Calu3 (cell line): Measurements from ENCODE around the gene OTX2. TPM values are rescaled to one million over a fixed set of nuclear protein-coding genes. Genes with fewer than 3 reads are reported as not detected.

ENCODE experiments used
- BruUV-seq: library from RNA; stranded (reverse); fragments of 400-500 nt; replicated peaks from 2 replicates; lab custom pipeline; 2021; lab: Mats Ljungman, UMichigan
- CTCF ChIA-PET: fragments of 300-600 bp; sonication (Branson Sonifier 250); formaldehyde crosslinking; loops from one replicate; lab custom pipeline; 2022; ENCODE audit warnings: antibody characterized with exemption; lab: Charles Lee
- DNase-seq: peaks from one replicate; pipeline ENCODE4 v3.0.0; 2022
- H3K27ac Mint-ChIP-seq: one replicate; pipeline ENCODE4 v1.8.0; 2022; ENCODE audit warnings: mixed read lengths; ENCODE audit not compliant: unreplicated experiment
- H3K27me3 Mint-ChIP-seq: one replicate; pipeline ENCODE4 v1.8.0; 2022; ENCODE audit warnings: mixed read lengths; ENCODE audit not compliant: unreplicated experiment
- H3K36me3 Mint-ChIP-seq: one replicate; pipeline ENCODE4 v1.8.0; 2022; ENCODE audit warnings: mild to moderate bottlenecking, moderate library complexity, mixed read lengths; ENCODE audit not compliant: insufficient read depth, unreplicated experiment
- H3K4me1 Mint-ChIP-seq: one replicate; pipeline ENCODE4 v1.8.0; 2022; ENCODE audit warnings: mild to moderate bottlenecking, low read depth, mixed read lengths; ENCODE audit not compliant: unreplicated experiment
- H3K4me3 Mint-ChIP-seq: one replicate; pipeline ENCODE4 v1.8.0; 2022; ENCODE audit warnings: mild to moderate bottlenecking, low read depth, moderate library complexity, mixed read lengths; ENCODE audit not compliant: unreplicated experiment
- H3K9me3 Mint-ChIP-seq: one replicate; pipeline ENCODE4 v1.8.0; 2022; ENCODE audit warnings: low read depth, mixed read lengths; ENCODE audit not compliant: unreplicated experiment
- CTCF ChIP-seq: fragments of 200-600 bp; IDR thresholded peaks from one replicate; pipeline ENCODE4 v1.8.0; 2022; ENCODE audit warnings: antibody characterized with exemption; ENCODE audit not compliant: unreplicated experiment
- intact Hi-C: fragments of 100-400 bp; cut with micrococcal nuclease; formaldehyde crosslinking; loops from one replicate; pipeline ENCODE4 v1.10.0; 2022; ENCODE audit not compliant: unreplicated experiment
- total RNA-seq: library from RNA; stranded (reverse); gene quantifications from 2 replicates; pipeline ENCODE4 v1.2.3, GENCODE V29; 2022

Gene OTX2
- total RNA-seq, 1 experiment from 2014 or later, result not detected

GRCh38 chr14:56799343-56799645 lies 11.0 kb downstream of the OTX2 start:
- H3K4me1 Mint-ChIP-seq, result no peaks in the 10 kb centered on the region
- no peaks in the 10 kb centered on the region for H3K9me3 Mint-ChIP-seq

GRCh38 chr14:56798447-56799342 lies 11.6 kb downstream of the OTX2 start:
- Mint-ChIP-seq H3K4me1 (no peaks in the 10 kb centered on the region), H3K9me3 (no peaks in the 10 kb centered on the region), H3K36me3 (no peaks in the 10 kb centered on the region), H3K27me3 (peaks cover 49% of the 10 kb centered on the region), H3K4me3 (no peak overlapping the region), H3K27ac (no peak overlapping the region)
- no peak for DNase-seq
- CTCF ChIA-PET, result no interaction called here
- no peak for TF ChIP-seq CTCF
- intact Hi-C loops, result no loop called here
- no TSS peak for BruUV-seq

More at GRCh38 chr14:56799343-56799645, 11.0 kb downstream of the OTX2 start:
- CTCF ChIA-PET, result no interaction called here
- BruUV-seq, result no TSS peak
- Mint-ChIP-seq H3K27ac (no peak overlapping the region), H3K27me3 (peaks cover 55% of the 10 kb centered on the region), H3K4me3 (no peak overlapping the region), H3K36me3 (no peaks in the 10 kb centered on the region)
- TF ChIP-seq CTCF, result no peak
- no peak for DNase-seq
- intact Hi-C loops, result no loop called here

- H3K36me3 Mint-ChIP-seq, result no peaks in the 10 kb centered on the region
- intact Hi-C loops, result no loop called here
- H3K4me3 Mint-ChIP-seq, result no peak overlapping the region
- CTCF ChIA-PET, result no interaction called here
- no peak overlapping the region for H3K27ac Mint-ChIP-seq
- H3K27me3 Mint-ChIP-seq, result peaks cover 46% of the 10 kb centered on the region
- TF ChIP-seq CTCF, result no peak
- BruUV-seq, result no TSS peak
- H3K9me3 Mint-ChIP-seq, result no peaks in the 10 kb centered on the region
- no peaks in the 10 kb centered on the region for H3K4me1 Mint-ChIP-seq
- DNase-seq, result no peak
Observed at GRCh38 chr14:56797569-56798446, 12.5 kb downstream of the OTX2 start.

- H3K4me1 Mint-ChIP-seq, result no peaks in the 10 kb centered on the region
- intact Hi-C loops, result no loop called here
- no peak for DNase-seq
- peaks cover 43% of the 10 kb centered on the region for H3K27me3 Mint-ChIP-seq
- CTCF ChIA-PET, result no interaction called here
- no peak for TF ChIP-seq CTCF
- BruUV-seq, result no TSS peak
- H3K4me3 Mint-ChIP-seq, result no peak overlapping the region
- H3K27ac Mint-ChIP-seq, result no peak overlapping the region
- no peaks in the 10 kb centered on the region for H3K36me3 Mint-ChIP-seq
- no peaks in the 10 kb centered on the region for H3K9me3 Mint-ChIP-seq
Observed at GRCh38 chr14:56797003-56797568, 13.2 kb downstream of the OTX2 start.
